Superior temporal gyrus (tissue), 1 donor: ENCODE results near the gene PIK3C3.

ENCODE experiments used
- DNase-seq: peaks from one replicate; pipeline ENCODE4 v3.0.0-alpha.2; 2016; ENCODE audit errors: extremely low spot score

Gene PIK3C3

DNA sequence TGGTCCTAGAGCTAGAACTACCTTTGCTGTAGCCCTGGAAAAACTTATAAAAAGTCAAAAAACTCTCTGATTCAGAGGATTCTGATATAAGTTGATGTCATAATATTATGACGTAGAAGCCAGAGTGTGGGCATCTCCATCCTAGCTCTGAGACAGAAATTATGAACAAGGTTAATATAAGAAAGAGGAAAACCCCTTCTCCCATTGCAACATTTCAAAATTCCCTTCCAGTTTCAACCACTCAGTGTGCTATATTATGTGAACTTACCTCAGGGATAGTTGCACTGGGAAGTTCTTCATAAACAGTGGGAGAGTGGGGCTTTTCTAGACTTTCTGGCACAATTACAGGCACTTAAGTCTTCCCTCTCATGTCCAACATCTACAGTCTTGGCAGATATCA, 171.6 kb downstream of the PIK3C3 start:
- DNase-seq = no peak

DNA sequence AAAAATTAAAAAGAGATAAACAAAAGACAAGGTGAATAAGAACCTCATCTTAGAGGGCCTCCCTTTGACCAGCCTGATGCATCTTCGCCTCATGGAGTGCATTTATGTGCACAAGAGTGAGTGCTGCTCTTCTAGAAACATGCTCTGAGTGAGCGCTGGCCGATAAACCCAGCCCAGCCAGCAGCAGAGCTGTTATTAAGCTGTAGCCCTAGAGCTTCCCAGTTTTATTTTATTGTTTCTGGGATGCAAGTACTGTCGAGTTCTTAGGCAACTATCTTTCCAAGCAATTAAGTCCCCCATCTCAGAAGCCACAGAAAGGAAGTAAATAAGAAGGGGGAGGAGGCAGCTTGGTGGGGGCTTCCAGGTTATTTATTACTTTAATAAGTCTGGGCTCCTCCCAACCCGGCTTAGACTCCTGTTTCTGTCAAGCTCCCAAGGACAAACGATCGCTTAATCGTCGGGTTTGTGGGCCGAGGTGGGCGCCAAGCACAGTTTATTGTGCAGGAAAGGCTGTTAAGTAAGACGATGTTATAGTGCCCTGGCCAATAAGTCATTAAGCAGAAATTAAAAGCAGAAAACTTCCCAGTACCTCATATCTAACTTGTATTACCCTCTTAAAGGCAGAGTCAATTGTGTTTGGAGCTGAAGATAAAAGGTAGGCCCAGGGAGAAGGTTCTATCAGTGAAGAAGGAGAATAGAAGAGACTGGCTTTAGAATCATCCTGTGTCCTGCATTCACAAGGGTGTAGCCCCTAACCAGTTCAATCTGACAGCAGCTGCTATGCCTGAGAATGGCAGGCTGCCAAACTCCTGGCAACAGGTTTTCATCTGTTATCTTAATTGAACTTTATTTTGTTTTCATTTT, 176.3 kb downstream of the PIK3C3 start:
- DNase-seq = no peak

DNA sequence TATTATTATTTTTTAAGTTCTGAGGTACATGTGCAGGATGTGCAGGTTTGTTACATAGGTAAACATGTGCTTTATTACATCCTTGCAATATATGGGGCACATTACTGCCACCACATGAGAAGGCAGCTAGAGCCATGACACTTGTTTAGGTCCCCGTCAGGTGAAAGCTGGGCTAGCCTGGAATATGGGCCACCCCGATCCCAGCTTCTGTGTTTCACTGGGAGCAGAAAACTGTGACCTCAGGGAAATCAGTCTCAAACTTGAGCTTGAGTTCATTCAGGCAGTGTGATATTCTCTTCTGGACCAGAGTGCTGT, 176.9 kb downstream of the PIK3C3 start:
- no peak for DNase-seq
